Bronchial epithelial cell (primary cell): ENCODE measurements around the gene CD180. TPM values are rescaled to one million over a fixed set of nuclear protein-coding genes. Genes with fewer than 3 reads are reported as not detected.

Experiments
- DNase-seq: peaks from one replicate; pipeline ENCODE4 v3.0.0-alpha.2; 2010; ENCODE audit warnings: low read depth
- FAIRE-seq: peaks from 2 replicates; lab custom pipeline; 2011; peaks lifted over from hg19 to GRCh38; lab: Jason Lieb, UNC
- H3K27me3 ChIP-seq: 2 replicates; pipeline ENCODE4 v1.5.1; 2011; ENCODE audit warnings: low read length; ENCODE audit not compliant: control insufficient read depth, insufficient read depth
- H3K36me3 ChIP-seq: 2 replicates; pipeline ENCODE4 v1.5.1; 2011; ENCODE audit warnings: low read length; ENCODE audit not compliant: control insufficient read depth, insufficient read depth
- H3K4me3 ChIP-seq: 2 replicates; pipeline ENCODE4 v1.5.1; 2011; ENCODE audit warnings: mild to moderate bottlenecking, low read depth, low read length, control low read depth
- CTCF ChIP-seq: IDR thresholded peaks from 2 replicates; pipeline ENCODE4 v1.5.1; 2011; ENCODE audit warnings: mild to moderate bottlenecking, moderate library complexity, low read length, control low read depth, inconsistent platforms; ENCODE audit not compliant: insufficient read depth, severe bottlenecking
- total RNA-seq: library from RNA; depleted of rRNA; stranded (reverse); fragments of >200 nt; gene quantifications from 2 replicates; pipeline ENCODE4 v1.2.1, GENCODE V29; 2014

The CD180 gene
- total RNA-seq = not detected in 2 replicates

GRCh38 chr5:67196537-67197059 is at the start of gene CD180:
CD180 (minus strand) TSS chr5:67196799; CDS start chr5:67196641, 158 bp downstream.
- TF ChIP-seq CTCF = no peak
- H3K27me3 ChIP-seq = no peaks in the 10 kb centered on the region
- no peak for FAIRE-seq

GRCh38 chr5:67246108-67246507 is 49.5 kb upstream of the CD180 start:
- peak; percentile 43 for TF ChIP-seq CTCF
- H3K27me3 ChIP-seq = no peaks in the 10 kb centered on the region
- no peak for FAIRE-seq
- DNase-seq = peak; percentile 84
- H3K36me3 ChIP-seq = no peaks in the 10 kb centered on the region
- no peak overlapping the region for H3K4me3 ChIP-seq

More at GRCh38 chr5:67196537-67197059, at the start of gene CD180:
- DNase-seq = no peak
- Histone ChIP-seq H3K36me3 (no peaks in the 10 kb centered on the region), H3K4me3 (no peak within 1 kb of the TSS)

GRCh38 chr5:67245259-67245846 is 48.8 kb upstream of the CD180 start:
- H3K4me3 ChIP-seq = no peak overlapping the region
- no peak for TF ChIP-seq CTCF
- DNase-seq (no peak), FAIRE-seq (no peak)
- H3K36me3 ChIP-seq = no peaks in the 10 kb centered on the region
- H3K27me3 ChIP-seq = no peaks in the 10 kb centered on the region

GRCh38 chr5:67244345-67244793 is 47.8 kb upstream of the CD180 start:
- FAIRE-seq (no peak), DNase-seq (no peak)
- TF ChIP-seq CTCF = no peak
- Histone ChIP-seq H3K27me3 (no peaks in the 10 kb centered on the region), H3K4me3 (no peak overlapping the region), H3K36me3 (no peaks in the 10 kb centered on the region)

- TF ChIP-seq CTCF = no peak
- Histone ChIP-seq H3K4me3 (no peak overlapping the region), H3K27me3 (no peaks in the 10 kb centered on the region), H3K36me3 (no peaks in the 10 kb centered on the region)
- FAIRE-seq (no peak), DNase-seq (no peak)
Observed at GRCh38 chr5:67243944-67244343, 47.3 kb upstream of the CD180 start.
